SU-DHL-6 (cell line): ENCODE results near the gene INPP4B.

Experiments
- H2AFZ ChIP-seq: fragments of 200-600 bp; sonication (generic); 2 replicates; pipeline ENCODE4 v1.6.1; 2014; ENCODE audit warnings: low read depth, mild to moderate bottlenecking, moderate library complexity, mixed read lengths, antibody characterized with exemption, low read length; ENCODE audit not compliant: severe bottlenecking
- H3F3A ChIP-seq: fragments of 200-600 bp; shearing (Covaris generic); 2 replicates; pipeline ENCODE4 v1.6.0; 2016; ENCODE audit warnings: antibody characterized with exemption, mild to moderate bottlenecking; ENCODE audit not compliant: insufficient read depth
- H3K27ac ChIP-seq: fragments of 200-600 bp; sonication (generic); 2 replicates; pipeline ENCODE4 v1.5.1; 2016; ENCODE audit warnings: low read depth, mild to moderate bottlenecking, low read length, moderate library complexity, mixed read lengths
- H3K27me3 ChIP-seq: fragments of 200-600 bp; sonication (generic), shearing (Covaris generic); 2 replicates; pipeline ENCODE4 v1.6.0; 2014; ENCODE audit warnings: mild to moderate bottlenecking, low read length
- H3K36me3 ChIP-seq: fragments of 200-600 bp; sonication (generic); 2 replicates; pipeline ENCODE4 v1.6.1; 2014; ENCODE audit warnings: mild to moderate bottlenecking, low read length, mixed read lengths
- H3K4me2 ChIP-seq: fragments of 300-600, 200-600 bp; shearing (Covaris generic), sonication (generic); 2 replicates; pipeline ENCODE4 v1.6.0; 2014; ENCODE audit warnings: low read length, low read depth, mild to moderate bottlenecking; ENCODE audit not compliant: poor library complexity, severe bottlenecking
- H3K4me3 ChIP-seq: fragments of 200-600 bp; sonication (generic); 2 replicates; pipeline ENCODE4 v1.5.1; 2014; ENCODE audit warnings: antibody characterized with exemption, low read length, mild to moderate bottlenecking, mixed read lengths; ENCODE audit not compliant: insufficient read depth, poor library complexity, severe bottlenecking
- H3K79me2 ChIP-seq: fragments of 200-600 bp; sonication (generic); 2 replicates; pipeline ENCODE4 v1.6.1; 2014; ENCODE audit warnings: mild to moderate bottlenecking, low read length, moderate library complexity; ENCODE audit not compliant: insufficient read depth
- H3K9ac ChIP-seq: fragments of 200-600 bp; sonication (generic); 2 replicates; pipeline ENCODE4 v1.7.0; 2014; ENCODE audit warnings: mild to moderate bottlenecking, low read length
- H3K9me2 ChIP-seq: fragments of 200-600 bp; sonication (generic); replicated peaks from 2 replicates; pipeline ENCODE4 v1.6.1; 2014; ENCODE audit warnings: low read length; ENCODE audit not compliant: insufficient read depth
- H3K9me3 ChIP-seq: fragments of 200-600 bp; sonication (generic); 2 replicates; pipeline ENCODE4 v1.6.1; 2014; ENCODE audit warnings: low read length, mixed read lengths; ENCODE audit not compliant: insufficient read depth
- H4K20me1 ChIP-seq: fragments of 200-600 bp; sonication (generic); 2 replicates; pipeline ENCODE4 v1.6.1; 2014; ENCODE audit warnings: low read depth, mild to moderate bottlenecking, antibody characterized with exemption, low read length, moderate library complexity, mixed read lengths
- CTCF ChIP-seq: fragments of 200-600 bp; sonication (generic); IDR thresholded peaks from one replicate; pipeline ENCODE4 v1.5.1; 2017; ENCODE audit warnings: antibody characterized with exemption, mild to moderate bottlenecking, low read length, moderate library complexity; ENCODE audit not compliant: insufficient read depth, poor library complexity, severe bottlenecking
- EZH2phosphoT487 ChIP-seq: fragments of 200-600 bp; sonication (generic), shearing (Covaris generic); conservative IDR thresholded peaks from 2 replicates; pipeline ENCODE4 v1.6.1; 2018; ENCODE audit warnings: mild to moderate bottlenecking, antibody characterized with exemption, low read length, moderate library complexity, mixed read lengths

INPP4B gene

GRCh38 chr4:142631836-142632235, 214.3 kb downstream of the INPP4B start:
- Histone ChIP-seq H3K27me3 (no peaks in the 10 kb centered on the region), H3K27ac (no peak overlapping the region), H3K79me2 (no peaks in the 10 kb centered on the region), H3K36me3 (no peaks in the 10 kb centered on the region), H3K4me2 (no peak overlapping the region), H3K9ac (no peak overlapping the region), H3K4me3 (no peak overlapping the region), H3K9me2 (no peaks in the 10 kb centered on the region), H2AFZ (no peak overlapping the region), H3F3A (no peaks in the 10 kb centered on the region), H3K9me3 (no peaks in the 10 kb centered on the region), H4K20me1 (no peaks in the 10 kb centered on the region)
- TF ChIP-seq CTCF, result no peak
- TF ChIP-seq EZH2phosphoT487, result no peak

GRCh38 chr4:142615324-142615665, 230.8 kb downstream of the INPP4B start:
- H3K4me2 ChIP-seq, result no peak overlapping the region
- H3K9me2 ChIP-seq, result no peaks in the 10 kb centered on the region
- H3K9ac ChIP-seq, result no peak overlapping the region
- no peak overlapping the region for H2AFZ ChIP-seq
- TF ChIP-seq CTCF (no peak), EZH2phosphoT487 (no peak)
- no peaks in the 10 kb centered on the region for H3K79me2 ChIP-seq
- no peaks in the 10 kb centered on the region for H3K27me3 ChIP-seq
- no peak overlapping the region for H3K4me3 ChIP-seq
- no peaks in the 10 kb centered on the region for H3F3A ChIP-seq
- no peaks in the 10 kb centered on the region for H4K20me1 ChIP-seq
- no peaks in the 10 kb centered on the region for H3K36me3 ChIP-seq
- no peaks in the 10 kb centered on the region for H3K9me3 ChIP-seq
- no peak overlapping the region for H3K27ac ChIP-seq

GRCh38 chr4:142614621-142615323, 231.3 kb downstream of the INPP4B start:
- H3F3A ChIP-seq, result no peaks in the 10 kb centered on the region
- H2AFZ ChIP-seq, result no peak overlapping the region
- no peaks in the 10 kb centered on the region for H3K36me3 ChIP-seq
- TF ChIP-seq EZH2phosphoT487 (no peak), CTCF (no peak)
- no peaks in the 10 kb centered on the region for H3K9me2 ChIP-seq
- no peaks in the 10 kb centered on the region for H3K79me2 ChIP-seq
- H3K9me3 ChIP-seq, result no peaks in the 10 kb centered on the region
- H3K4me2 ChIP-seq, result no peak overlapping the region
- no peak overlapping the region for H3K9ac ChIP-seq
- H3K4me3 ChIP-seq, result no peak overlapping the region
- H3K27ac ChIP-seq, result no peak overlapping the region
- no peaks in the 10 kb centered on the region for H3K27me3 ChIP-seq
- H4K20me1 ChIP-seq, result no peaks in the 10 kb centered on the region
